Measurements from ENCODE around the gene CDH4. TPM values are rescaled to one million over a fixed set of nuclear protein-coding genes. Genes with fewer than 3 reads are reported as not detected.
"Not testable (repeated sequence)": the region's sequence is repeated elsewhere in the genome, so short reads cannot be mapped to it uniquely, and the experiment has no call there.

Gene CDH4
- total RNA-seq, 2 experiments from 2014 or later, result 0.10 to 0.21 TPM

GRCh38 chr20:61400499-61400898 is 148.4 kb downstream of the CDH4 start:
- CTCF ChIA-PET, result no interaction called here
- H3K27me3 Mint-ChIP-seq, result no peaks in the 10 kb centered on the region
- intact Hi-C loops (cut with micrococcal nuclease), result no loop called here
- no peaks in the 10 kb centered on the region for H3K36me3 Mint-ChIP-seq
- no peak overlapping the region for H3K4me3 Mint-ChIP-seq
- DNase-seq, result no peak
- H3K27ac Mint-ChIP-seq, result no peak overlapping the region
- no peaks in the 10 kb centered on the region for H3K4me1 Mint-ChIP-seq (ENCODE audit: low read depth)
- POLR2A ChIA-PET, result no interaction called here
- peaks cover 4% of the 10 kb centered on the region for H3K9me3 Mint-ChIP-seq

GRCh38 chr20:61404303-61404702 is 152.2 kb downstream of the CDH4 start:
- intact Hi-C loops (cut with micrococcal nuclease), result no loop called here
- H3K4me1 Mint-ChIP-seq (ENCODE audit: low read depth), result no peaks in the 10 kb centered on the region
- no peak for DNase-seq
- ChIA-PET CTCF (no interaction called here), POLR2A (no interaction called here)
- H3K27me3 Mint-ChIP-seq, result no peaks in the 10 kb centered on the region
- no peak overlapping the region for H3K4me3 Mint-ChIP-seq
- no peaks in the 10 kb centered on the region for H3K36me3 Mint-ChIP-seq
- H3K9me3 Mint-ChIP-seq, result peaks cover 4% of the 10 kb centered on the region
- H3K27ac Mint-ChIP-seq, result no peak overlapping the region

GRCh38 chr20:61405007-61405406 is 152.9 kb downstream of the CDH4 start:
- no peaks in the 10 kb centered on the region for H3K27me3 Mint-ChIP-seq
- ChIA-PET CTCF (no interaction called here), POLR2A (no interaction called here)
- DNase-seq, result no peak
- peaks cover 4% of the 10 kb centered on the region for H3K9me3 Mint-ChIP-seq
- H3K27ac Mint-ChIP-seq, result no peak overlapping the region
- intact Hi-C loops (cut with micrococcal nuclease), result no loop called here
- H3K36me3 Mint-ChIP-seq, result no peaks in the 10 kb centered on the region
- H3K4me3 Mint-ChIP-seq, result no peak overlapping the region
- H3K4me1 Mint-ChIP-seq (ENCODE audit: low read depth), result no peaks in the 10 kb centered on the region

DNA sequence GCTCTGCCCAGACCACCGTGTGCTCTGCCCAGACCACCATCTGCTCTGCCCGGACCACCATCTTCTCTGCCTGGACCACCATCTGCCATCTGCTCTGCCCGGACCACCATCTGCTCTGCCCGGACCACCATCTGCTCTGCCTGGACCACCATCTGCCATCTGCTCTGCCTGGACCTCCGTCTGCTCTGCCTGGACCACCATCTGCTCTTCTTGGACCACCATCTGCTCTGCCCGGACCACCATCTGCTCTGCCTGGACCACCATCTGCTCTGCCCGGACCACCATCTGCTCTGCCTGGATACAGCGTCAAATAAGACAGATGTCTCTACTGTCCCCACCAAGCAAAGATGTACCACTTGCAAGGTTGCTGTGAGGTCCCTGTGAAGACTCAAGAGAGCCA is 154.7 kb downstream of the CDH4 start:
- H3K9me3 Mint-ChIP-seq, result not testable (repeated sequence)

GRCh38 chr20:61407561-61407960 is 155.5 kb downstream of the CDH4 start:
- POLR2A ChIA-PET, result no interaction called here
- Mint-ChIP-seq H3K4me3 (no peak overlapping the region), H3K9me3 (no peaks in the 10 kb centered on the region), H3K4me1 (ENCODE audit: low read depth) (no peaks in the 10 kb centered on the region), H3K36me3 (no peaks in the 10 kb centered on the region), H3K27ac (no peak overlapping the region), H3K27me3 (no peaks in the 10 kb centered on the region)
- intact Hi-C loops (cut with micrococcal nuclease), result no loop called here
- CTCF ChIA-PET, result no interaction called here
- DNase-seq, result no peak

More for the DNA sequence above, 154.7 kb downstream of the CDH4 start:
- intact Hi-C loops (cut with micrococcal nuclease); POLR2A ChIA-PET; H3K4me3 Mint-ChIP-seq; H3K27me3 Mint-ChIP-seq; CTCF ChIA-PET; DNase-seq; H3K27ac Mint-ChIP-seq; H3K4me1 Mint-ChIP-seq (ENCODE audit: low read depth); H3K36me3 Mint-ChIP-seq: not testable (repeated sequence)

- DNase-seq, result no peak
- no peaks in the 10 kb centered on the region for H3K4me1 Mint-ChIP-seq (ENCODE audit: low read depth)
- POLR2A ChIA-PET, result interaction anchor here (0.5 kb wide), 1 partner anchor 1087 kb away, joined by 3 read pairs; no protein-coding TSS in a partner anchor
- intact Hi-C loops (cut with micrococcal nuclease), result no loop called here
- no peaks in the 10 kb centered on the region for H3K9me3 Mint-ChIP-seq
- H3K36me3 Mint-ChIP-seq, result no peaks in the 10 kb centered on the region
- H3K27me3 Mint-ChIP-seq, result no peaks in the 10 kb centered on the region
- no peak overlapping the region for H3K27ac Mint-ChIP-seq
- no peak overlapping the region for H3K4me3 Mint-ChIP-seq
- CTCF ChIA-PET, result no interaction called here
These were observed 157.1 kb downstream of the CDH4 start for GRCh38 chr20:61408951-61409740.

GRCh38 chr20:61411743-61412142 is 159.7 kb downstream of the CDH4 start:
- Mint-ChIP-seq H3K9me3 (peaks cover 2% of the 10 kb centered on the region), H3K27me3 (no peaks in the 10 kb centered on the region), H3K4me3 (no peak overlapping the region), H3K4me1 (ENCODE audit: low read depth) (no peaks in the 10 kb centered on the region), H3K27ac (no peak overlapping the region), H3K36me3 (no peaks in the 10 kb centered on the region)
- ChIA-PET CTCF (no interaction called here), POLR2A (no interaction called here)
- intact Hi-C loops (cut with micrococcal nuclease), result no loop called here
- no peak for DNase-seq

GRCh38 chr20:61413752-61414151 is 161.7 kb downstream of the CDH4 start:
- intact Hi-C loops (cut with micrococcal nuclease), result no loop called here
- ChIA-PET CTCF (no interaction called here), POLR2A (no interaction called here)
- H3K4me3 Mint-ChIP-seq, result no peak overlapping the region
- no peaks in the 10 kb centered on the region for H3K36me3 Mint-ChIP-seq
- no peak overlapping the region for H3K27ac Mint-ChIP-seq
- H3K9me3 Mint-ChIP-seq, result peaks cover 2% of the 10 kb centered on the region
- H3K4me1 Mint-ChIP-seq (ENCODE audit: low read depth), result no peaks in the 10 kb centered on the region
- no peaks in the 10 kb centered on the region for H3K27me3 Mint-ChIP-seq
- no peak for DNase-seq

DNA sequence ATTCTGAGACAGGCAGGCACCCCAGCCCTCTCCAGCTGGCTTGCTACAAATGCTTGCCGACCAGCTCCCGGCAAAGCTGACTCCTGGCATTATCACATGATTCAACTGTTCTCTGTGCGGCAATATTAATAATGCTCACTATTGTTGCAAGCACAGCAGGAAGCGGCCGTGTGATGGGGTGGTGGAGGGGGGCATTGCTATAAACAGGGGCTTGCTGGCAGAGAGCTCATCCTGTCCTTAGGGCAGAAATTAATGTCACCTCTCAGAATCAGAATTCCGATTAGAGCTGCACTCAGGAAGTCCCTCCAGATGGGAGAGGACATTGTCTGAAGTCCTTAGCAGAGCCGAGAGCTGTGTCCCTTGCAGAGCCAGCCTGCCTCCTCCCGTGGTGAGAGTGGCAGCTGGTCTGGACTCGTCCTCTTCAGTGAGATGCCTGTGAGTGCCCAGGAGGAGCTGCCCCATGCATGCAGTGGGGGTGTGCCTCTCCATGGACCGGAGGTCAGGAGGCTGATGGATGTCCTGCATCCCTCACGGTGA is 162.5 kb downstream of the CDH4 start:
- intact Hi-C loops (cut with micrococcal nuclease), result no loop called here
- POLR2A ChIA-PET, result no interaction called here
- no peaks in the 10 kb centered on the region for H3K36me3 Mint-ChIP-seq

DNA sequence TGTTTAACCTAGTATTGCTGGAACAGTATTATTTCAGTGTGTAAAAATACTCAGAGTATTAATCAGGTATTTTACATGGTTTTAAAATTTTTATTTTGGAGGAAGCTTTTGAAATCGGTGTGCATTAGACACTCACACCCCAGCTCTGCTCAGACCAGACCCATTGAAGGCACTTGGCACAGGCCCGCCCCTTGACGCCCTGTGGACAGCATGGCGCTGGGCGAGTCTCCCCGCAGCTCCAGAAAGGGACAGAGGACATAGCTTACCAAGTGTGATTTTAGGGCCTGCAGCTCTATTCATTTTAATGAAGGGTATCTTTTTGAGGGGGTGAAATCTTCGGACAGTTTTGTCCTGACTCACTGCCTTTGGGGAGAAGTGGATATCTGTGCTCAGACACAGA is 164.5 kb downstream of the CDH4 start:
- Mint-ChIP-seq H3K36me3 (no peaks in the 10 kb centered on the region), H3K9me3 (peaks cover 2% of the 10 kb centered on the region), H3K27ac (no peak overlapping the region), H3K27me3 (no peaks in the 10 kb centered on the region), H3K4me1 (ENCODE audit: low read depth) (no peaks in the 10 kb centered on the region), H3K4me3 (no peak overlapping the region)
- intact Hi-C loops (cut with micrococcal nuclease), result no loop called here
- ChIA-PET POLR2A (no interaction called here), CTCF (no interaction called here)
- no peak for DNase-seq

More for the DNA sequence above, 162.5 kb downstream of the CDH4 start:
- no peak overlapping the region for H3K4me3 Mint-ChIP-seq
- no peak overlapping the region for H3K27ac Mint-ChIP-seq
- DNase-seq, result no peak
- H3K9me3 Mint-ChIP-seq, result peaks cover 2% of the 10 kb centered on the region
- H3K27me3 Mint-ChIP-seq, result no peaks in the 10 kb centered on the region
- H3K4me1 Mint-ChIP-seq (ENCODE audit: low read depth), result no peaks in the 10 kb centered on the region
- CTCF ChIA-PET, result no interaction called here

DNA sequence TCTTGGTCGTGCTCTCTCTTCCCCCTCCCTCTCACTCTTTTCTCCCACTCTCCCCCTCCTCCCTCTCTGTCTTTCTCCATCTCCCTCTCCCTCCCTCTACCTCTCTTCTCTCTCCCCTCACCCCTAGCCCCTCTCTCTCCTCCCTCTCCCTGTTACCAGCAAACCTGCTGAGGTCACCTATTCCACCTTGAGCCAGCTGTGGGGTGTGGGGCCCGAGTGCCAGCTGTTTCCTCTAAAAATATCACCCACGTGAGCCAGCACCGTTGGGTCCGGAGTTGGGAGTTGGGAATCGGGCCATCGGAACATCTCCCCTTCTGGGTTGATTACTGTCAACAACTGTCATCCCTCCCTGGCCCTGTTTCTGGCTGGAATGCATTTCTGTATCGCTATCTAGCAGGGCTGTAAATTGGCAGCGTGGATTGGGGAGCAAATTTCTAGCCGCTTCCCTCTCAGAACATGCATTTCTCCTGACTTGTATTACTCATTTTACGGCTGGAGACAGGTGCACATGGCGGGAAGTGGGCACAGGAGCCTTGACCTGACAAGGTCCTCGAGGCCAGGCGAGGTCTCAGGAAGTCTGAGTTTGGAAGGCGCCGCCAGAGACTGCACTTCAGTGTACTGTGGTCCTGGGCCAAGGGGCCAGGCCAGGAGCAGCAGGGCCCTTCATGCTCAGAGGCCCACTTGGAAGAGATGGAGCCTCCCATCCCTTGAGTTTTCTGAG is 165.3 kb downstream of the CDH4 start:
- no peaks in the 10 kb centered on the region for H3K4me1 Mint-ChIP-seq (ENCODE audit: low read depth)
- POLR2A ChIA-PET, result no interaction called here
- DNase-seq, result no peak
- peaks cover 2% of the 10 kb centered on the region for H3K9me3 Mint-ChIP-seq
- H3K36me3 Mint-ChIP-seq, result no peaks in the 10 kb centered on the region
- no peak overlapping the region for H3K4me3 Mint-ChIP-seq
- H3K27ac Mint-ChIP-seq, result no peak overlapping the region
- H3K27me3 Mint-ChIP-seq, result no peaks in the 10 kb centered on the region
- CTCF ChIA-PET, result no interaction called here
- intact Hi-C loops (cut with micrococcal nuclease), result no loop called here

GRCh38 chr20:61419010-61419409 is 166.9 kb downstream of the CDH4 start:
- Mint-ChIP-seq H3K36me3 (no peaks in the 10 kb centered on the region), H3K27ac (no peak overlapping the region), H3K4me1 (ENCODE audit: low read depth) (no peaks in the 10 kb centered on the region), H3K27me3 (no peaks in the 10 kb centered on the region), H3K4me3 (no peak overlapping the region), H3K9me3 (peaks cover 2% of the 10 kb centered on the region)
- intact Hi-C loops (cut with micrococcal nuclease), result no loop called here
- POLR2A ChIA-PET, result no interaction called here
- CTCF ChIA-PET, result no interaction called here
- DNase-seq, result no peak

DNA sequence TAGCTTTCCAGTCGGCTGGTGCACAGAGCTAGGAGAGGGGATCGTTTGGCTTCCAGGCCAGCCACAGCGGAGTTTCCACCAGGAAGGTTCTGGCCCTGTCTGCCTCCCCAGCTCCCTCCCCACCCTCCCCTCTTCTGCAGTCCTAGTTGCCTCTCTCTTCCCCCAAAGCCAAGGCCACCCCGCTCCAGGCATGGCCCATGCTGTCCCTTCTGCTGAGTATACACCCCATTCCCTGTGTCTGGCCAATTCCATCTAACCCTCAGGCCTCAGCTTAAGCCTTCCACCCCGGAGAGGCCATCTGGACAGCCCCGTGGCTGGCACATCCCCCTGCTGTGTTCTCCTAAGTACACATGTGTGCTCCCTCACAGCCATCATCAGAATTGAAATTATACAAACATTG is 167.4 kb downstream of the CDH4 start:
- ChIA-PET CTCF (no interaction called here), POLR2A (no interaction called here)
- Mint-ChIP-seq H3K36me3 (no peaks in the 10 kb centered on the region), H3K27ac (no peak overlapping the region), H3K27me3 (no peaks in the 10 kb centered on the region), H3K9me3 (peaks cover 2% of the 10 kb centered on the region), H3K4me1 (ENCODE audit: low read depth) (no peaks in the 10 kb centered on the region), H3K4me3 (no peak overlapping the region)
- intact Hi-C loops (cut with micrococcal nuclease), result no loop called here
- DNase-seq, result no peak
